Left ventricle myocardium superior (tissue), 1 donor: ENCODE measurements around the gene UBE2A. TPM values are rescaled to one million over a fixed set of nuclear protein-coding genes. Genes with fewer than 3 reads are reported as not detected.
A peak's percentile ranks its signal among the peaks of the same experiment; 100 is the strongest.

Experiments used
- ATAC-seq: fragments of 200-7000 bp; cut with Tn5 transposase; one replicate; pipeline ENCODE4 v1.9.1; 2020; ENCODE audit warnings: mild to moderate bottlenecking, moderate library complexity
- DNase-seq: peaks from one replicate; pipeline ENCODE4 v3.0.0-alpha.2; 2020
- intact Hi-C: fragments of 100-400 bp; cut with micrococcal nuclease; formaldehyde crosslinking; loops from one replicate; pipeline ENCODE4 v1.11.0; 2022
- long read RNA-seq: library from polyadenylated mRNA; unstranded; transcript quantifications from one replicate; pipeline ENCODE4 v2.0.0, GENCODE V29; 2021
- total RNA-seq: library from RNA; stranded (reverse); fragmentation: NEBNext Ultra II Directional; extraction: Animal tissue kit (Norgen Biotek cat#: 25700); gene quantifications from one replicate; pipeline ENCODE4 v1.2.1, GENCODE V29; 2021
- donor health status: DM: no; HTN: yes; CAD: no; lungs with severe emphysema.

The UBE2A gene
- 61.9 TPM for total RNA-seq
- long read RNA-seq, transcript UBE2A-207 (5 exons, 934 nt), result minor isoform, 6 of 101 reads
- long read RNA-seq, transcript UBE2A-202 (6 exons, 1,874 nt), result major isoform, 82 of 101 reads
- long read RNA-seq, partial matches to known transcripts, result 1 of 101 reads
- long read RNA-seq, other reads (novel, unspliced or antisense), result 9 of 101 reads

- ATAC-seq, result peak; percentile 97
- intact Hi-C loops, result no loop called here
- peak; percentile 95 for DNase-seq
Observed at GRCh38 chrX:119574394-119575266, at the start of gene UBE2A. Gene UBE2A (plus strand): TSS chrX:119574563. CDS start chrX:119574712, 149 bp downstream.

GRCh38 chrX:119529345-119530276, 44.8 kb upstream of the UBE2A start:
- DNase-seq, result no peak
- intact Hi-C loops, result no loop called here
- no peak for ATAC-seq

DNA sequence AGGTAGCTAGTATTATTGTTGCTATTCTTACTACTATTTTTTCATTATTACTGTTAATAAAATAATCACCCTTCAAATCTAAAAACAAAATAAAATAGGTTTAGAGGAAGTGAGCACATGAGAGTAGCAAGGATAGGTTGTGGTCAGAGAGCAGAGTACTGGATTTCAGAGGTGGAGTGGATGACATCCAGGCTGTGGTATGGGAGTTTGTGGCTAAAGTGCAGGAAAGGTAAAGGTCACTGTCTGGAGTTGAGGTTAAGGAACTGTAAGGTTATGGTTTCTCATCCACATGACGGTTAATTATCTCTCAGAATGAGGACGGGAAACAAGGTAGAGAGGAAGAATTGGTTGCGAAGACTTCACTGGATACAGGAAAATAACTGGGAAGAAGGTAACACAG, 36.9 kb upstream of the UBE2A start:
- DNase-seq (no peak), ATAC-seq (no peak)
- intact Hi-C loops, result no loop called here

DNA sequence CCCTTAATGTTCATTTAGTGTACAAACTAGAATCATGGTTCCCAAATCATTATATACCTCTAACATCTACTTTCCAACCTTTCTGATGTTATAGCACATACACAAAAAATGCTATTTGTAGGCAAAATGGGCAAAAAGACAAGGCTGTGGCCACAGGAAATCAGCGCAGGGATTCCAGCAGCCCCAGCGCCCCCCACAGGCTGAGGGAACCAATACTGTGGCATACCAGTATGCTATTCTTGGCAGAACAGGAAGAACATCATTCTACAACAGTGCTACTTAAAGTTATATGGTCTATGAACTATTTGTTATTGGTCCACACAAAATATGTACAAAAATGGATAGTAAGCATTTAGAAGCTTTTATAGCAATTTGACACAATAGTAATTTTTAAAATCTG, 34.5 kb upstream of the UBE2A start:
- ATAC-seq (no peak), DNase-seq (no peak)
- intact Hi-C loops, result no loop called here

DNA sequence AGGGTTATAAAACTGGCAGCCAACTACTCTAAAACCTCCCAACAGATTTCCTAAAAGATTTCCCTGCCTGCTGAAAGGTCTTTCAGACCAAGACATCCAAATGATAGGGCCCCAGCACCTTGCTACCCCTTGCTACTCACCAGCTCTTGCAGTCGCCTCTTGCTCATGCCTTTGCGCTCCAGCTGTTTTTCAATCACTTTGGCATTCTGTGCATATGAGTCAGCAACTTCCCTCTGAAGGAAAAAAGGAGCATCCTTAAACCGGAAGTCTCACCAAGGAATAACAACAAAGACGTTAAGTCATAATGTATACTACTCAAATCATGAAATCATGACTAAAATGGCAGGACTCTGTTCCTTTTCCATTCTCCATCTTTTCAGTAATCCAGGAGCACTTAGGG, 33.2 kb upstream of the UBE2A start:
- intact Hi-C loops, result no loop called here
- DNase-seq (no peak), ATAC-seq (no peak)

GRCh38 chrX:119549327-119550016, 24.9 kb upstream of the UBE2A start:
- DNase-seq (no peak), ATAC-seq (no peak)
- intact Hi-C loops, result no loop called here

DNA sequence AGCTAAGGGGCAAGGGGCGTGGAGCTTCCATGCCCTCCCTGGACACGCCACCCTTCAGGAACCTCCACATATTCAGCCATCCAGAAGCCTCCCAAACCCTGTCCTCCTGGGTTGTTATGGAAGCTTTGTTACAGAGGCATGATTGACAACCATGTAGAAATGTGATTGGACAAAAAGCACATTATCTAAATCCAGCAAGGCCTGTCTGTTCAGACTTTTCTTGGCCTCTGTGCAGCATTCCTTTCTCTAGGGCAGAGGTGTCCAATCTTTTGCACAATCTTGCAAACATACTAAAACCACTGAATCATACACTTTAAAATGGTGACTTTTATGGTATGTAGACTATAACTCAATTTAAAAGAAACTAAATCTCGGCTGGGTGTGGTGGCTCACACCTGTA, 21.9 kb upstream of the UBE2A start:
- no peak for ATAC-seq
- no peak for DNase-seq
- intact Hi-C loops, result no loop called here

DNA sequence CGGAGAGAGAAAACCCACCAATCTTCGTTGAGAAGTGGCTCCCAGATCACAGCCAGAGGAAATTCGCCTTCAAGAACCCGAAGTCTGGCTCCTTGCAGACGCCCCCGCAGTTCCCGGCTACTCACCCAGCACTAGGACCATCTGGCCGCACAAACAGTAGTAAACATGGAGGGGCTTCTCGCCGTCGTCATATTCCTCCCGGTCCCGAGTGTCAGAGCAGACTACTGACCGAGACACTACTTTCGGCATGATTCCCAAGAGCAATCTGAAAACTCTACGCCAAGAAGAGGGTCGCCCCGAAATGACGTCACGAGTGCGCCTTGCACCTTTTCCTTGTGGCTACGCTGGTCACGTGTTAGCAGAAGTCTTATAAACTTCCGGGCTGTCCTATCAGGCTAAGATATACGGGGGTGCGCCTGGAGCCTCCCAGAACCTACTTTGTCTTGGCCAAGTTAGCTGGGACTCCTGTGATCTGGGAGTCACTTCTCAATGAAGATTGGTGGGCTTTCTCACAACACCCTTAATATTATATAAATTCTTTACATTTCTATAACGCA, 9.2 kb upstream of the UBE2A start, which contains the start of gene STEEP1:
STEEP1 (minus strand) TSS at position 303 of the 557 bp plus-strand sequence; CDS start at position 249, 54 bp downstream.
- intact Hi-C loops, result no loop called here
- DNase-seq, result peak; percentile 92
- peak; percentile 98 for ATAC-seq

GRCh38 chrX:119570351-119570835, 4.0 kb upstream of the UBE2A start:
- DNase-seq, result no peak
- intact Hi-C loops, result no loop called here
- ATAC-seq, result no peak

- ATAC-seq (no peak), DNase-seq (no peak)
- intact Hi-C loops, result no loop called here
Observed at GRCh38 chrX:119573222-119573621, 1.1 kb upstream of the UBE2A start.

DNA sequence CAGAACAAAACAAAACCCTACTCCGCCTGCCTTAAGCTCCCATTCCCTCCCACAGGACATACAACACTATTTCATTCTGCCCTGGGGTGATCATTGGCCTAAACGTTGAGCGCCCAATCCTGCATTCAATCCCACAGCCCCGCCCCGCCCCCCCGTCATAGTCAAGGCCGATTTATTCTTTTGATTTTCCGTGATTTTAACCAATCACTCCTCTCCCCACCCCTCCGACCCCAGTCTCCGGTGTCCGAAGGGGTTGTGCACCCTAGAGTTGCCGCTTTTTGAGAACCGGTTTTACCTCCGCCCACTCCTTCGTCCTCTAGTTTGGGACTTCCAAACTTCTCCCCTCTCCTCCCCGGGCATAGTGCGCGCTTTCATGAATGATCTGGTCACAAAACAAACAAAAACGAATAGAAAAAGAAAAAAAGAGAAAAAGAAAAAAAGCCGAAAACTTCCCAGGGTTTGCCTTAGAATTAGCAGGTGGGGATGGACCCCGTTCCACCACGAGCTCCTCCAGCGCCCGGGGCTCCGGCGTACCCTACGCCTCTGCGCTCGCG, 446 bp upstream of the UBE2A start:
- intact Hi-C loops, result no loop called here
- ATAC-seq, result peak; percentile 45
- no peak for DNase-seq

GRCh38 chrX:119579414-119579813, 5.1 kb downstream of the UBE2A start:
- no peak for DNase-seq
- ATAC-seq, result no peak
- intact Hi-C loops, result no loop called here

- peak; percentile 79 for ATAC-seq
- intact Hi-C loops, result no loop called here
- no peak for DNase-seq
Observed at GRCh38 chrX:119583431-119584059, 9.2 kb downstream of the UBE2A start.

DNA sequence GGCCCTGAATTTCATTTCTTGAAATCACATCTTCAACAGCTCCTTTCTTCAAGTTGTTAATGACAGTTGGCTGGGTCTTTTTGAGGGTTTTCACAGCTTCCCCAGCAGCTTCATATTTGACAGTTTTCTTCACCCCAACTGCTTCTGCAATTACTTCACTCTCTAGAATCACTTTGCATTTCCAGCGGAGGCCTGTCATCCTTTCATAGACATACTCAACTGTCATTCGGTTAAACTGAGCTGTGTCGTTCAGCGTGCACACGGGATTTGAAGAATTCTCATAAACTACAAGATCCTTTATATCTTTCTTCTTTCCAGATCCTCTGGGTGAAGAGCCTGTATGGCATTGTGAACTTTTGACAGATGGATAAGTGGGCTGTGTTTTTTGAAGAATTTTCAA, 15.4 kb downstream of the UBE2A start:
- no peak for DNase-seq
- intact Hi-C loops, result no loop called here
- no peak for ATAC-seq

- no peak for ATAC-seq
- intact Hi-C loops, result no loop called here
- no peak for DNase-seq
Observed at GRCh38 chrX:119602701-119603255, 28.4 kb downstream of the UBE2A start.

GRCh38 chrX:119604766-119605463, 30.6 kb downstream of the UBE2A start:
- no peak for ATAC-seq
- intact Hi-C loops, result no loop called here

More at GRCh38 chrX:119604766-119605463, 30.6 kb downstream of the UBE2A start:
- DNase-seq, result no peak
